Ovary (tissue), 9 donors: ENCODE results near the gene C2CD4A. TPM values are rescaled to one million over a fixed set of nuclear protein-coding genes. Genes with fewer than 3 reads are reported as not detected.

Source experiments
- DNase-seq, 5 donors: peaks; one replicate each; pipeline ENCODE4 v3.0.0-alpha.2; 2019 to 2020
- H3K27ac ChIP-seq, 2 donors: fragments of 200-600 bp; one replicate each; pipeline versions ENCODE4 v1.5.1 to v1.8.0; 2019 to 2022
- H3K27me3 ChIP-seq: fragments of 200-600 bp; one replicate; pipeline ENCODE4 v1.8.0; 2022
- H3K36me3 ChIP-seq: fragments of 200-600 bp; sonication (generic); one replicate; pipeline ENCODE4 v1.5.1; 2019
- H3K4me1 ChIP-seq: one replicate; pipeline ENCODE4 v1.8.1; 2013; ENCODE audit warnings: mild to moderate bottlenecking, moderate library complexity; ENCODE audit not compliant: insufficient read depth
- H3K4me3 ChIP-seq: fragments of 200-600 bp; sonication (generic); one replicate; pipeline ENCODE4 v1.5.1; 2017
- H3K9me3 ChIP-seq, 2 donors: fragments of 200-600 bp in 1 of 2; sonication (generic) in 1 of 2; one replicate each; pipeline versions ENCODE4 v1.5.1 to v1.8.1; 2013 to 2019; ENCODE audit warnings: mild to moderate bottlenecking in 1 of 2, moderate library complexity in 1 of 2
- EP300 ChIP-seq: sonication (generic); formaldehyde crosslinking; IDR thresholded peaks from one replicate; pipeline ENCODE4 v1.6.1; 2017; ENCODE audit warnings: antibody characterized with exemption
- POLR2A ChIP-seq: fragments of 450-650 bp; IDR thresholded peaks from one replicate; pipeline ENCODE4 v1.6.1; 2017; ENCODE audit warnings: antibody characterized with exemption, mild to moderate bottlenecking, moderate library complexity
- WGBS, 3 donors: extraction: QIAGEN DNeasy Blood & Tissue Kit in 1 of 3; methylation state at CpG; one replicate each; pipeline versions ENCODE4 v1.1.5 to v1.1.7; 2013 to 2017; 5-methylcytosine and 5-hydroxymethylcytosine counted together
- intact Hi-C, 4 donors: fragments of 100-400 bp; cut with DNase I; formaldehyde crosslinking; loops; one replicate each; pipeline versions ENCODE4 v1.11.0 to v1.15.1; 2022 to 2023
- polyA plus RNA-seq, 2 donors: library from polyadenylated mRNA; stranded (reverse); fragments of 200-250 nt in 1 of 2; fragments of 350-450 nt in 1 of 2; fragmentation: Illumina TruSeq in 1 of 2; extraction: RNeasy Lipid Tissue Mini Kit (QIAGEN cat#74804) in 1 of 2; gene quantifications; one replicate each; pipeline ENCODE4 v1.2.3, GENCODE V29; 2013 to 2014
- total RNA-seq, 7 donors: library from RNA; depleted of rRNA in 2 of 7; stranded (reverse); fragments of >200 nt in 2 of 7; fragmentation: NEBNext Ultra II Directional in 3 of 7; extraction: Animal tissue kit (Norgen Biotek cat#: 25700) in 3 of 7; gene quantifications; one replicate each; pipeline versions ENCODE4 v1.1.0 to v1.2.4, GENCODE V29; 2016 to 2023
- TF ChIP-seq, protein P1 (sequence below), 3 donors: fragments of 450-650 bp in 2 of 3; fragments of 200-600 bp in 1 of 3; IDR thresholded peaks; one replicate each; pipeline versions ENCODE4 v1.5.1 to v1.8.0; 2016 to 2022; ENCODE audit warnings: antibody characterized with exemption in 3 of 3, mild to moderate bottlenecking in 1 of 3
- donor health status: DM: no; HTN: no; CAD: no; lungs with moderate emphysema.
- donor health status: DM: no; HTN: no; CAD: no.
- donor health status: Bipolar disorder and iron deficiency.
- donor health status: DM: yes; HTN: yes; CAD: no.
- donor health status: DM: no; HTN: no; CAD: no.
- donor health status: DM: yes; HTN: yes; CAD: no.

C2CD4A gene
- total and polyA plus RNA-seq, 9 donors, result 0.02 to 0.13 (median 0.12) TPM; not detected in 5

DNA sequence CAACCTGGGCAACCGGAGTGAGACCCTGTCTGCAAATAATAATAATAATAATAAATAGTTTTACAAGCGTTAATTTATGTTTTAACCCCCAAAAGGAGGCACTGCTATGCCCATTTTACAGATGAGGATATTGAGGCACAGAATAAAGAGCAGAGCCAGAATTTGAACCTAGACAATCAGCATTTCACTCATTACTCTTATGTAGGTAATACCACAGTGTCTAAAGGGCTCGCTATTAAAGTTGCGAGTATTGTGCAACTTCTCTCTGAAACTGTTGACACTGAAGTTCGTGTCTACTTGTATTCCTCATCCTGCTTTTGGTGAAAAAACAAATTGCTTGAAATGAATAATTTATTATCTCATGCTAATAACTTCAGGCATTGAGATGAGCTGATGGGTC is 2.8 kb downstream of the C2CD4A start:
- TF ChIP-seq, protein P1, sequence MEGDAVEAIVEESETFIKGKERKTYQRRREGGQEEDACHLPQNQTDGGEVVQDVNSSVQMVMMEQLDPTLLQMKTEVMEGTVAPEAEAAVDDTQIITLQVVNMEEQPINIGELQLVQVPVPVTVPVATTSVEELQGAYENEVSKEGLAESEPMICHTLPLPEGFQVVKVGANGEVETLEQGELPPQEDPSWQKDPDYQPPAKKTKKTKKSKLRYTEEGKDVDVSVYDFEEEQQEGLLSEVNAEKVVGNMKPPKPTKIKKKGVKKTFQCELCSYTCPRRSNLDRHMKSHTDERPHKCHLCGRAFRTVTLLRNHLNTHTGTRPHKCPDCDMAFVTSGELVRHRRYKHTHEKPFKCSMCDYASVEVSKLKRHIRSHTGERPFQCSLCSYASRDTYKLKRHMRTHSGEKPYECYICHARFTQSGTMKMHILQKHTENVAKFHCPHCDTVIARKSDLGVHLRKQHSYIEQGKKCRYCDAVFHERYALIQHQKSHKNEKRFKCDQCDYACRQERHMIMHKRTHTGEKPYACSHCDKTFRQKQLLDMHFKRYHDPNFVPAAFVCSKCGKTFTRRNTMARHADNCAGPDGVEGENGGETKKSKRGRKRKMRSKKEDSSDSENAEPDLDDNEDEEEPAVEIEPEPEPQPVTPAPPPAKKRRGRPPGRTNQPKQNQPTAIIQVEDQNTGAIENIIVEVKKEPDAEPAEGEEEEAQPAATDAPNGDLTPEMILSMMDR (IDR thresholded peaks at IDR 0.05), result no peak
- TF ChIP-seq POLR2A (no peak), EP300 (no peak)
- 82 to 87% (median 83%) methylated on average over 5 of the region's 5 CpGs for WGBS, 3 donors
- H3K4me3 ChIP-seq, result no peak overlapping the region
- H3K27ac ChIP-seq, result no peak overlapping the region
- H3K36me3 ChIP-seq, result no peaks in the 10 kb centered on the region
- no peaks in the 10 kb centered on the region for H3K9me3 ChIP-seq
- intact Hi-C loops, result no loop called here
- H3K4me1 ChIP-seq, result peaks cover 5% of the 10 kb centered on the region
- H3K27me3 ChIP-seq, result no peaks in the 10 kb centered on the region
- no peak for DNase-seq

DNA sequence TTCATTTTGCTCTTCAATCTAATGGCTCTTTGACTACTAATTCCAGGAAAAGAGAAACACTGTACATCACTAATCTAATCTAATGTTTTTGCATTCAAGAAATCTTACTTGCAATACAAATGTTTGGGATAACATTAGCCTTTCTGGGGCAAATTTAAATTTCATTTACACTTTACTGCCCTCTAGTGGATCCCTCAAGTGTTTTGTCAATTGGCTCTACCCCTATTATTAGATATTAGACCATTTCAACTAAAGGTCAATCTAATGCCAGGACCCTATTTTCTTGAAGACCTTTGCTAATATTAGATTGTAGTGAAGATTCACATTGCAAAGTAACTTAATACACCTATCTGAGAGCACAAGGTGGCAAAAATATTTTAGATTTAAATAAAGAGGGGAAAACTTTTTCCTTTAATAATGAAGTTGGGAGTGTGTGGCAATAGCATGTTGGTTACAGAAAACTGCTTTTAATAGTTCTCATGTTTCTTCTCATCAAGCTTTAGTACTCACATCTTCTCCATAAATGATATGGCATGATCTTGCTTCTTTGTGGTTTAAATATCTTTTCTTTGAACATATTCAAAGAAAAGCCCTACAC is 5.0 kb downstream of the C2CD4A start:
- H3K9me3 ChIP-seq, result no peaks in the 10 kb centered on the region
- H3K4me3 ChIP-seq, result no peak overlapping the region
- intact Hi-C loops, result loop anchor here in 1 of 4 donors (10.0 kb wide), 1 partner anchor 183 kb away; no protein-coding TSS in a partner anchor
- no peak for DNase-seq
- peaks cover 3% of the 10 kb centered on the region for H3K4me1 ChIP-seq
- no peaks in the 10 kb centered on the region for H3K36me3 ChIP-seq
- no peaks in the 10 kb centered on the region for H3K27me3 ChIP-seq
- H3K27ac ChIP-seq, result no peak overlapping the region
- TF ChIP-seq, protein P1 (IDR thresholded peaks at IDR 0.05), result peak; percentile 24 to 43 (median 32)
- TF ChIP-seq EP300, result no peak

DNA sequence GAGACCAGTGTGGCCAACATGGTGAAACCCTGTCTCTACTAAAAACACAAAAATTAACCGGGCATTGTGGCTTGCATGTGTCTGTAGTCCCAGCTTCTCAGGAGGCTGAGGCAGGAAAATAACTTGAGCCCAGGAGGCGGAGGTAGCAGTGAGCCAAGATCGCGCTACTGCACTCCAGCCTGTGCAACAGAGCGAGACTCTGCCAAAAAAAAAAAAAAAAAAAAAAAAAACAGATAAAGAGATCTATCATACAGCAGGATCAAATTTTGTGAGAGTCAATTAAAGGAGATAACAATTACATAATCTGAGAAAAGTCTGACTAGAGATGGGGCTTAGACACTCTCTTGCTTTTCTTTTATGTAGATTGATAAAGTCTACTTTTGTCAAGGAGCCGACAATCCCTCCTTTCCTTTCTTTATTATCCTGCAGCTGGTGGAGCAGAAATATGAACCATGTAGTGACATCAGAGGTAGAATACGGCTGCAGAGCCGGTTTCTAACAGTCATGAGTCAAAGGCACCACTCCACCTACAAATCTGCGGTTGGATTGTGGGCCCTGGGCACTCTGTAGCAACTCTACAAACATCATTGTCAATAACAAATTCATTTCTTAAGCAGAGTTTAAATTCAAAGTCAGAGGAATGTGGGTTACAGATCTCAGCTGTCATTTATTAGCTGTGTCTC is 9.0 kb downstream of the C2CD4A start:
- no peaks in the 10 kb centered on the region for H3K9me3 ChIP-seq
- no peaks in the 10 kb centered on the region for H3K27me3 ChIP-seq
- H3K27ac ChIP-seq, result no peak overlapping the region
- no peak for TF ChIP-seq POLR2A
- TF ChIP-seq EP300, result no peak
- TF ChIP-seq, protein P1 (IDR thresholded peaks at IDR 0.05), result no peak
- intact Hi-C loops, result loop anchor here in 1 of 4 donors (10.0 kb wide), 1 partner anchor 179 kb away; no protein-coding TSS in a partner anchor
- H3K4me3 ChIP-seq, result no peak overlapping the region
- H3K4me1 ChIP-seq, result no peaks in the 10 kb centered on the region
- no peaks in the 10 kb centered on the region for H3K36me3 ChIP-seq
- DNase-seq, result no peak
- WGBS, 3 donors, result 68 to 76% (median 73%) methylated on average over 9 of the region's 9 CpGs

DNA sequence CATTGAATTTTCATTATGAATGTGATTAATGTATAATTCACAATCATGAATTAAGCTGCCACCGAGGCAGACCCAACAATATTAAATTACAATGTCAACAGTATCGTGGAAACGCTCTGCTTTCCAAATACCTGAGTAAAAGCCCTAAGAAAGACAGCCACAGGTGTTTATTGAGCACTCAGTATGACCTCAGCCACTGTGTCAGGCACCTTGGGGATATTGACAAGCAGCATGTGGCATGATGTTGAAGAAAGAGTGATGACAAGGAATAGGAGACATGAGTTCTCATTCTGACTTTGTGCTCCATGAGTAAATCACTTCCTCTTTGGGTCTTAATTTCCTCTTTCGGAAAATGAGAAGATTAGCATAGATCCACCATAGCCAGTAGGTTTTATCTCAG is 12.8 kb downstream of the C2CD4A start:
- H3K36me3 ChIP-seq, result no peaks in the 10 kb centered on the region
- no peaks in the 10 kb centered on the region for H3K4me1 ChIP-seq
- H3K9me3 ChIP-seq, result no peaks in the 10 kb centered on the region
- no peaks in the 10 kb centered on the region for H3K27me3 ChIP-seq
- intact Hi-C loops, result loop anchor here in 1 of 4 donors (10.0 kb wide), 1 partner anchor 175 kb away; no protein-coding TSS in a partner anchor
- no peak overlapping the region for H3K27ac ChIP-seq
- H3K4me3 ChIP-seq, result no peak overlapping the region
- no peak for TF ChIP-seq EP300
- no peak for TF ChIP-seq POLR2A
- TF ChIP-seq, protein P1 (IDR thresholded peaks at IDR 0.05), result no peak
- DNase-seq, result no peak
- 84 to 90% (median 86%) methylated on average over 4 of the region's 4 CpGs for WGBS, 3 donors
